GM19452 (cell line): ENCODE measurements around the gene USP48.
"Not testable (repeated sequence)": the region's sequence is repeated elsewhere in the genome, so short reads cannot be mapped to it uniquely, and the experiment has no call there.

Experiments
- ATAC-seq: cut with Tn5 transposase; IDR thresholded peaks from one replicate; pipeline ENCODE4 v1.9.1; 2021; ENCODE audit not compliant: unreplicated experiment

The USP48 gene

DNA sequence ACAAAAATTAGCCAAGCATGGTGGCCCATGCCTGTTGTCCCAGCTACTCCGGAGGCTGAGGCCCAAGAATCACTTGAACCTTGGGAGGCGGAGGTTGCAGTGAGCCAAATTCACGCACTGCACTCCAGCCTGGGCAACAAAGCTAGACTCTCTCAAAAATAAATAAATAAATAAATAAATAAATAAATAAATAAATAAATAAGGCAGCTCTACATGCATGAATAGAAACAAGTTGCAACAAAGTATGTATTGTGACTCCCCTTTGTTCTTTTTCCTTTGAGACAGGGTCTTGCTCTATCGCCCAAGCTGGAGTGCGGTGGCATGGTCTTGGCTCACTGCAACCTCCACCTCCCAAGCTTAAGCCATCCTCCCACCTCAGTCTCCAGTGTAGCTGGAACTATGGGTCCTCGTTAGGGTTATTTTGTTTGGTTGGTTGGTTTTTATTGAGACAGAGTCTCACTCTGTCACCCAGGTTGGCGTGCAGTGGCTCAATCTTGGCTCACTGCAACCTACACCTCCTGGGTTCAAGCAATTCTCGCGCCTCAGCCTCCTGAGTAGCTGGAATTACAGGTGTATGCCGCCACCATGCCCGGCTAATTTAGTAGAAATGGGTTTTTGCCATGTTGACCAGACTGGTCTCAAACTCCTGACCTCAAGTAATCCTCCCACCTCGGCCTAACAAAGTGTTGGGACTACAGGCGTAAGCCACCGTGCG lies 8.0 kb downstream of the USP48 start:
- no peak for ATAC-seq

- peak; percentile 58 for ATAC-seq
Observed at GRCh38 chr1:21773585-21773984, 9.4 kb downstream of the USP48 start.

DNA sequence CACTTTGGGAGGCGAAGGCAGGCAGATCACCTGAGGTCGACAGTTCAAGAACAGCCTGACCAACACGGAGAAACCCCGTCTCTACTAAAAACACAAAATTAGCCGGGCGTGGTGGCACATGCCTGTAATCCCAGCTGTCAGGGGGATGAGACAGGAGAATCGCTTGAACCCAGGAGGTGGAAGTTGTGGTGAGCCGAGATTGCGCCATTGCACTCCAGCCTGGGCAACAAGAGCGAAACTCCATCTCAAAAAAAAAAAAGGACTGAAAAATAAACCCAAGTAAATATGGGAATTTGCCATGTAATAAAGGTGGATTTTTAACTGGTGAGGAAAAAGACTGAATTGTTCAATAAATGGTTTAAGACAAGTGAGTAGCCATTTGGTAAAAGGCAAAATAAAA lies 11.3 kb downstream of the USP48 start:
- ATAC-seq, result not testable (repeated sequence)

GRCh38 chr1:21770602-21771001 lies 12.3 kb downstream of the USP48 start:
- ATAC-seq, result not testable (repeated sequence)

- no peak for ATAC-seq
Observed at GRCh38 chr1:21770201-21770600, 12.7 kb downstream of the USP48 start.

DNA sequence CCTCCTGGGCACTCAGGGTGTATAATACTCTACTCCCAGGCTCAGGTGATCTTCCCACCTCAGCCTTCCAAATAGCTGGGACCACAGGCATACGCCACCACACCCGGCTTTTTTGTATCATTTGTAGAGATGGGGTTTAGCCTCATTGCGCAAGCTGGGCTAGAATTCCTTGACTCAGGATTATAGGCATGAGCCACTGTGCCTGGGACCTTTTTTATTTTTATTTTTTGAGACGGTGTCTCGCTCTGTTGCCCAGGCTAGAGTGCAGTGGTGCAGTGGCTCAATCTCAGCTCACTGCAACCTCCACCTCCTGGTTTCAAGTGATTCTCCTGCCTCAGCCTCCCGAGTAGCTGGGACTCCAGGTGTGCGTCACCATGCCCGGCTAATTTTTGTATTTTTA lies 15.8 kb downstream of the USP48 start:
- ATAC-seq, result not testable (repeated sequence)

GRCh38 chr1:21766210-21766609 lies 16.7 kb downstream of the USP48 start:
- ATAC-seq, result no peak

GRCh38 chr1:21764615-21765423 lies 18.1 kb downstream of the USP48 start:
- no peak for ATAC-seq

GRCh38 chr1:21763694-21764419 lies 19.1 kb downstream of the USP48 start:
- no peak for ATAC-seq

DNA sequence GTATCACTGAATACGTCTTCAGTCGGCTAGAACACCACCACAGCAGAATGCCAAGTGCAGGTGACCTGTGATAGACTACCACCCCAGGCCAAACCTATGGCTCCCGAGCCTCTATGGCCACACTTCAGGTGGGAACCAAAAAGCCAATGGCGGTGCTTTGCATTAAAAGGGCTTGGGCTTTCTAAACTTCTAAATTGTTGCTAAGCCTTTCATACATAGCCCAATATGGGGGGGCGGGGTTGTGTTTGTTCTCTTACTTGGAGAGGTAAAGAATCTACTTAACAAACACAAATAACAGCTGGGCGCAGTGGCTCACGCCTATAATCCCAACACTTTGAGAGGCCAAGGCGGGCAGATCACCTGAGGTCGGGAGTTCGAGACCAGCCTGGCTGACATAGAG lies 19.7 kb downstream of the USP48 start:
- ATAC-seq, result no peak

DNA sequence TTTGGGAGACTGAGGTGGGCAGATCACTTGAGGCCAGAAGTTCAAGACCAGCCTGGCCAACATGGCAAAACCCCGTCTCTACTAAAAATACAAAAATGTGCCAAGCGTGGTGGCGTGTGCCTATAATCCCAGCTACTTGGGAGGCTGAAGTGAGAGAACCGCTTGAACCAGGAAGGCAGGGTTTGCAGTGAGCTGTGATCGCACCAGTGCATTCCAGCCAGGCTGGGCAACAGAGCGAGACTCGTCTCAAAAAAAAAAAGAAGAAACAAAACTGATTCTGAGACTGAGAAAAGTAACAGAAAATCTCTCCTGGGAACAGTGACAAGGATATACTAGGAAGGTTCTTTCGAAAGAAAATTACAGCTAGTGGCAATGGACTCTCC lies 20.9 kb downstream of the USP48 start:
- ATAC-seq, result peak; percentile 43

GRCh38 chr1:21761052-21761451 lies 21.9 kb downstream of the USP48 start:
- no peak for ATAC-seq

DNA sequence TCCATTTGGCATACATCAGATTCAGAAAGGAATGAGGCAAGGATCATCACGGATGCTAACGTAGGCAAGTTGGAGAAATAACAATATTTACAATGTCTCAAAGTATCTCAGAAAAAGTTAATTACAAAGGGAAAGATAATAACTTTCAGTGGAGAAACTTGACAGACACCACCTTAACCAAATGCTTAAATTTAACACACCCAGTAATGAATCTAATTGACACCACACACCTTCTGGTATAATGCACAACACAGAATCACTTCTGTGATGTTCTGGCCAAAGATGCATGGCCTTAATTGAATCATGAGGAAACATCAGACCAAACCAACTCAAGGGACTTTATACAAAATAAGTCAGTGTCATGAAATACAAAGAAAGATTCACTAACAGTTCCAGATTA lies 23.1 kb downstream of the USP48 start:
- ATAC-seq, result no peak

- ATAC-seq, result no peak
Observed at GRCh38 chr1:21759182-21759581, 23.8 kb downstream of the USP48 start.

- no peak for ATAC-seq
Observed at GRCh38 chr1:21758614-21759013, 24.3 kb downstream of the USP48 start.

- no peak for ATAC-seq
Observed at GRCh38 chr1:21756393-21757089, 26.4 kb downstream of the USP48 start.

DNA sequence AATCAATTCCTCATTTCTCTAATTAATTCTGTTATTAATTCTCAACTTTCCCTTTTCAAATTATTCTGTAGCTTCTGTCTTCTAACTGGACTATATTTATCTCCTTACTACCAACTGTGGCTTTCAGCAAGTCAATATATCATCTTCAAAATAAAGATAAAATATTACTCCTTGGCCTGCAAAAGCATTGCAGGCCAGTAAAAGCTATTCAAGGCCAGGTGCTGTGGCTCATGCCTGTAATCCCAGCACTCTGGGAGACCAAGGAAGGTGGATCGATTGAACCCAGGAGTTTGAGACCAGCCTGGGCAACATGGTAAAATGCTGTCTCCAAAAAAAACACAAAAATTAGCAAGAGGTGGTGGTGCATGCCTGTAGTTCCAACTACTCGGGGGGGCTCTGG lies 27.9 kb downstream of the USP48 start:
- ATAC-seq, result no peak

DNA sequence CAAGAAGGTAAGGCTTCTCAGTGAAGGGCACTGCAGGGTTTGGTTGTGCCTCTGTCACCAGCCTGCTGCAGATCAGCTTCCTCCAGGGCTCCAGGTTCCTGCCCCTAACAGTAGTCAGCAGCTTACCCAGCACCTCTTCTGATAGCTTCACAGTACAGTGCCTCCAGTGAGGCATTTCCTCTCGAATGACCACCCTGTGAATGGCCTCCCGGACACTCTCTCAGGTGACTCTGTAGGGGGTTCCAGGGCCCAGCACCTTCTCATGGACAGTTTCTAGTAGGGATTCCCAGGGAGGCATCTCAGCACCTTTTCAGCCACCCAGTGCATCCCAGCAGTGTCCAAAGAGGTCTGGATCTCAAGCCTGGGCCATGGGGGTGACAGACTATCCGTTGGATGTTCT lies 28.4 kb downstream of the USP48 start:
- no peak for ATAC-seq

DNA sequence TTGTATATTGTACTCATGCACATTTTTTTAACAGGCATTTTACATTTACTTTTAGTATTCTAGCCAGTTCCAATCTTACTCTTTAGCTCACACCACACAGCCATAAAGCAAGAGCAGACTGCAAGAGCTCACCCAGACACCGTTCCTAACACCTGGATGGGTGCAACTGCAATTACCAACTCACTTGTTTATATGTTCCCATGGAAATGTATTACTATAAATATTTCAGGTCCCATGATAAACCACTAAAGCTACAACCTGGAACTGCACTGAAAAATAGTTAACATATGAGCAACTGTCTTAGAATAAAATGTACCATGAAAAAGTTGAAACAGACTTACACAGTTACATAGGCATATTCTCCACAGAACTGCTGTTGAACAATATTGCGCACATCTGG lies 30.8 kb downstream of the USP48 start:
- no peak for ATAC-seq

- no peak for ATAC-seq
Observed at GRCh38 chr1:21751281-21751680, 31.7 kb downstream of the USP48 start.

DNA sequence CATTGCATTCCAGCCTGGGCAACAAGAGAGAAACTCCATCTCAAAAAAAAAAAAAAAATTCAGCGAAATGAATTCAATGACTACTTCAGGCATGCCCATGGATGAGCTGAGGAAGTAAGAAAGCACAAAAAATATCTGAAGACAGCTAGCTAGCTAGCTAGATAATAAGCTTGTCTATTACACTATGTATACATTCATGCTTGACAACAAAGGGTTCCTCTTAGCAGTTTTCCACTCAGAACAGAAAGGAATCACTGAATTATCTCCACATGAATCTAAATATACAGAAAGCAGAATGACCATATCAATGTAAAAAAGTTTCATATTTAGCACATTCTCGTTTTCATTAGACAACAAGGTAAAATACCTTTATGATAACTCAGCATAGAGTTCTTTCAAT lies 32.1 kb downstream of the USP48 start:
- no peak for ATAC-seq
